ENCODE measurements around the gene ALKBH5. TPM values are rescaled to one million over a fixed set of nuclear protein-coding genes. Genes with fewer than 3 reads are reported as not detected.
A peak's percentile ranks its signal among the peaks of the same experiment; 100 is the strongest.

The ALKBH5 gene
- total and polyA plus RNA-seq, 9 of the 15 experiments (the other 6 are each of a cell fraction or from before 2014, with no cell fraction given) = 11.4 to 70.0 (median 47.4) TPM

GRCh38 chr17:18246109-18246725, 62.6 kb downstream of the ALKBH5 start (continued):
- TF ChIP-seq MEF2A (IDR thresholded peaks at IDR 0.05; ENCODE audit: control insufficient read depth, low read depth, low read length) = no peak

GRCh38 chr17:18246880-18247612, 63.4 kb downstream of the ALKBH5 start:
- peak; percentile 82 for FAIRE-seq
- peak overlapping the region; percentile 76 for H3K27ac ChIP-seq (ENCODE audit: extremely low read depth, low read depth, low read length)
- POLR2A ChIA-PET = interaction anchor here (0.7 to 0.9 kb wide), 2 partner anchors 9 to 19 kb away, joined by 4 to 5 read pairs; no protein-coding TSS in a partner anchor
- TF ChIP-seq POLR2G (IDR thresholded peaks at IDR 0.05; ENCODE audit: low read depth, low read length) (peak; percentile 58), HDAC2 (IDR thresholded peaks at IDR 0.05) (no peak), POLR2A (conservative IDR thresholded peaks at IDR 0.05) (peak; percentile 69), PREB (CRISPR knock-in tag; IDR thresholded peaks at IDR 0.05) (no peak), JUN (IDR thresholded peaks at IDR 0.05; ENCODE audit: borderline replicate concordance, low read depth, low read length) (no peak), JUN (CRISPR knock-in tag; IDR thresholded peaks at IDR 0.05; ENCODE audit: borderline replicate concordance) (no peak), YY1 (IDR thresholded peaks at IDR 0.05; ENCODE audit: borderline replicate concordance in 1 of 3, control insufficient read depth in 1 of 3, extremely low read depth in 1 of 3, insufficient read depth in 3 of 3, insufficient read length in 1 of 3, insufficient replicate concordance in 2 of 3, low read depth in 1 of 3, low read length in 2 of 3) (peak in 1 of 3 experiments; percentile 32), RBFOX2 (IDR thresholded peaks at IDR 0.05; ENCODE audit: low read depth, low read length) (peak; percentile 51)
- TF ChIP-seq, protein P1, sequence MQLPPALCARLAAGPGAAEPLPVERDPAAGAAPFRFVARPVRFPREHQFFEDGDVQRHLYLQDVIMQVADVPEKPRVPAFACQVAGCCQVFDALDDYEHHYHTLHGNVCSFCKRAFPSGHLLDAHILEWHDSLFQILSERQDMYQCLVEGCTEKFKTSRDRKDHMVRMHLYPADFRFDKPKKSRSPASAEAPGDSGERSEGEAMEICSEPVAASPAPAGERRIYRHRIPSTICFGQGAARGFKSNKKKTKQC (CRISPR knock-in tag; IDR thresholded peaks at IDR 0.05) = no peak
- TF ChIP-seq, protein P2, sequence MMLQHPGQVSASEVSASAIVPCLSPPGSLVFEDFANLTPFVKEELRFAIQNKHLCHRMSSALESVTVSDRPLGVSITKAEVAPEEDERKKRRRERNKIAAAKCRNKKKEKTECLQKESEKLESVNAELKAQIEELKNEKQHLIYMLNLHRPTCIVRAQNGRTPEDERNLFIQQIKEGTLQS (IDR thresholded peaks at IDR 0.05) = no peak
- TF ChIP-seq, protein P2 (CRISPR knock-in tag; conservative IDR thresholded peaks at IDR 0.05) = no peak

More at GRCh38 chr17:18246880-18247612, 63.4 kb downstream of the ALKBH5 start:
- Histone ChIP-seq H3K9me1 (ENCODE audit: control insufficient read depth, insufficient read depth, low read length) (peaks cover 2% of the 10 kb centered on the region), H3K9me3 (replicated peaks; ENCODE audit: control insufficient read depth, insufficient read depth, low read depth, low read length) (no peaks in the 10 kb centered on the region), H4K20me1 (replicated peaks; ENCODE audit: control insufficient read depth, insufficient read depth, low read length) (peaks cover 3% of the 10 kb centered on the region; the same call in 1 of the 2 replicates), H3K27me3 (ENCODE audit: control insufficient read depth in 2 of 2, insufficient read depth in 2 of 2, low read length in 2 of 2) (no peaks in the 10 kb centered on the region), H3K4me1 (replicated peaks in 1 of 2; ENCODE audit: control insufficient read depth in 2 of 2, insufficient read depth in 2 of 2, low read length in 2 of 2) (peaks cover 3 to 28% of the 10 kb centered on the region in 2 experiments; a peak in 4 of 5 replicates), H3K9ac (ENCODE audit: insufficient read depth in 1 of 2, low read depth in 2 of 2, low read length in 2 of 2) (peak overlapping the region in 1 of 2 experiments; percentile 91; a peak in 2 of 4 replicates), H3K79me2 (ENCODE audit: control insufficient read depth, insufficient read depth, low read length) (no peaks in the 10 kb centered on the region), H3K4me2 (ENCODE audit: insufficient read depth, low read length) (peak overlapping the region; percentile 82), H2AFZ (ENCODE audit: low read depth, low read length) (peak overlapping the region; percentile 98), H3K4me3 (peak overlapping the region; percentile 31; the same call in 1 of the 2 replicates), H3K36me3 (ENCODE audit: control insufficient read depth, insufficient read depth, low read length) (peaks cover 56% of the 10 kb centered on the region; the same call in 2 of the 3 replicates)
- no TSS peak for BruUV-seq (replicated peaks)
- ATAC-seq (peak; percentile 97), DNase-seq (ENCODE audit: extremely low read depth in 1 of 4, low spot score in 3 of 4) (peak; percentile 89 to 92 (median 90))
- in situ Hi-C loops (cut with MboI) = no loop called here
- CTCF ChIA-PET (ENCODE audit: low intra/inter-chr PET ratio) = no interaction called here
- intact Hi-C loops (cut with micrococcal nuclease) = loop anchor here (5.0 kb wide), 1 partner anchor 70 kb away; the partner anchor contains the start of gene SMCR8
- 5% methylated on average over 23 of the region's 46 CpGs for WGBS (ENCODE audit: insufficient coverage, low coverage, missing lambda C conversion rate)
